ENCODE data around the gene SLC3A2. TPM values are rescaled to one million over a fixed set of nuclear protein-coding genes. Genes with fewer than 3 reads are reported as not detected.
A peak's percentile ranks its signal among the peaks of the same experiment; 100 is the strongest.

Gene SLC3A2
- total and polyA plus RNA-seq, 2 of the 13 experiments (the other 11 are each of a cell fraction or from before 2014, with no cell fraction given) = 213 to 226 TPM

DNA sequence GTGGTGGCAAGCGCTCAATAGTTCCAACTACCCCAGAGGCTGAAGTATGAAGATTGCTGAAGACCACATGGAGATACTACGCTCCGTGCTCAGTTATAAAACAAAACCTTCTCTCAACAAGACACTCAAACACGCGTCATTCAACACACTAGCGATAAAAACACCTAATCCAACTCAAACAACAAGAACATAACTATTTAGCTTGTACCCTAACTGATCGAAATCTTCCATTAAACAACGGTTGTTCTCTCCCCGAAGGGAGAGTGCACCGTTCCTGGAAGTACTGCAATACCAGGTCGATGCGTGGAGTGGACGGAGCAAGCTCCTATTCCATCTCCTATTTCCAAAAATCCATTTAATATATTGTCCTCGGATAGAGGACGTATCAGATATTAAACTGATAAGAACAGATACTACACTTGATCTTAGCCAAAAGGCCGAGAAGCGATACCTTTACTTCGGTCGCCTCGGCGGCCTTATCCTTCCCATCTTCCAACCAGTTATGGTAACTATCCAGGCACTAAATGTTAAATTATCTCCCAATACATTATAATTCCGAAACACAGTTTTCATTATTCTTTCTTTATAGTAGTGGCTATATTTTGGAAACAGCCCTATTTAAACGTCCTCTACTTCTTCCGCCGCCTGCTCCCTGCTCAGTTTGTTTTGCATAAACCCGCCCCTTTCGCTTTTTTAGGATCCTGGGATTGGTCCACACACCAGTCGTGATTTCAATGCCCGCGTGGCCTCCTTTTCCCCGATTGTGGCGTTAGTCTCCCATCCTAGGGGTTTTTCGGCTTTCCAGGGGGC, 39.1 kb upstream of the SLC3A2 start (continued):
- TF ChIP-seq MYPOP (CRISPR knock-in tag; IDR thresholded peaks at IDR 0.05) (peak; percentile 91; the same call in 1 of the 2 replicates), ZNF878 (CRISPR knock-in tag; IDR thresholded peaks at IDR 0.05) (peak; percentile 99), SP140L (CRISPR knock-in tag; IDR thresholded peaks at IDR 0.05; ENCODE audit: borderline replicate concordance) (peak; percentile 97), ZNF572 (CRISPR knock-in tag; IDR thresholded peaks at IDR 0.05) (no peak), ZNF710 (CRISPR knock-in tag; IDR thresholded peaks at IDR 0.05; ENCODE audit: borderline replicate concordance) (no peak), PITX1 (CRISPR knock-in tag; IDR thresholded peaks at IDR 0.05) (peak; percentile 83), ZNF24 (IDR thresholded peaks at IDR 0.05) (peak; percentile 86), ISL2 (CRISPR knock-in tag; IDR thresholded peaks at IDR 0.05) (0 out of 2 replicates have a peak, but pooled peaks have one; percentile 80), FOXO1 (CRISPR knock-in tag; IDR thresholded peaks at IDR 0.05) (peak; percentile 79), ZIK1 (CRISPR knock-in tag; IDR thresholded peaks at IDR 0.05; ENCODE audit: borderline replicate concordance, low read depth) (peak; percentile 52; the same call in 1 of the 2 replicates), ZNF205 (CRISPR knock-in tag; IDR thresholded peaks at IDR 0.05) (peak; percentile 94), RFX5 (IDR thresholded peaks at IDR 0.05; ENCODE audit: low read depth, low read length) (no peak), ZNF776 (CRISPR knock-in tag; IDR thresholded peaks at IDR 0.05) (no peak), MED8 (CRISPR knock-in tag; IDR thresholded peaks at IDR 0.05; ENCODE audit: insufficient replicate concordance) (peak; percentile 100), ERF (CRISPR knock-in tag; IDR thresholded peaks at IDR 0.05) (peak; percentile 91), ZNF282 (IDR thresholded peaks at IDR 0.05; ENCODE audit: partially characterized antibody) (no peak), PRDM15 (CRISPR knock-in tag; IDR thresholded peaks at IDR 0.05) (peak; percentile 76; the same call in 1 of the 2 replicates), HMGA1 (CRISPR knock-in tag; conservative IDR thresholded peaks at IDR 0.05) (no peak), ATRX (CRISPR knock-in tag; IDR thresholded peaks at IDR 0.05; ENCODE audit: borderline replicate concordance) (no peak), ETV5 (CRISPR knock-in tag; IDR thresholded peaks at IDR 0.05; ENCODE audit: borderline replicate concordance) (peak; percentile 71; the same call in 1 of the 2 replicates), ZFP62 (CRISPR knock-in tag; IDR thresholded peaks at IDR 0.05) (peak; percentile 33; the same call in 1 of the 2 replicates), EHMT2 (IDR thresholded peaks at IDR 0.05; ENCODE audit: borderline replicate concordance, low read depth, low read length) (no peak)
- TF ChIP-seq, protein P1, sequence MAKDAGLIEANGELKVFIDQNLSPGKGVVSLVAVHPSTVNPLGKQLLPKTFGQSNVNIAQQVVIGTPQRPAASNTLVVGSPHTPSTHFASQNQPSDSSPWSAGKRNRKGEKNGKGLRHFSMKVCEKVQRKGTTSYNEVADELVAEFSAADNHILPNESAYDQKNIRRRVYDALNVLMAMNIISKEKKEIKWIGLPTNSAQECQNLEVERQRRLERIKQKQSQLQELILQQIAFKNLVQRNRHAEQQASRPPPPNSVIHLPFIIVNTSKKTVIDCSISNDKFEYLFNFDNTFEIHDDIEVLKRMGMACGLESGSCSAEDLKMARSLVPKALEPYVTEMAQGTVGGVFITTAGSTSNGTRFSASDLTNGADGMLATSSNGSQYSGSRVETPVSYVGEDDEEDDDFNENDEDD (CRISPR knock-in tag; IDR thresholded peaks at IDR 0.05; ENCODE audit: borderline replicate concordance) = no peak; the same call in 1 of the 2 replicates
